Thyroid gland (tissue), 4 donors: ENCODE results near the gene SYCE1. TPM values are rescaled to one million over a fixed set of nuclear protein-coding genes. Genes with fewer than 3 reads are reported as not detected.
"Not testable (repeated sequence)": the region's sequence is repeated elsewhere in the genome, so short reads cannot be mapped to it uniquely, and the experiment has no call there.

Experiments used
- DNase-seq, 2 donors: peaks; one replicate each; pipeline ENCODE4 v3.0.0-alpha.2; 2019
- H3K27ac ChIP-seq, 3 donors: fragments of 200-600 bp; sonication (generic); 1 replicate in 2 of 3; 2 replicates in 1 of 3; pipeline ENCODE4 v1.5.1; 2016 to 2019; ENCODE audit warnings: mild to moderate bottlenecking in 1 of 3, moderate library complexity in 1 of 3
- H3K27me3 ChIP-seq: fragments of 200-600 bp; sonication (generic); one replicate; pipeline ENCODE4 v1.5.1; 2019
- H3K36me3 ChIP-seq, 2 donors: fragments of 200-600 bp; sonication (generic); one replicate each; pipeline ENCODE4 v1.5.1; 2016 to 2019
- H3K4me1 ChIP-seq, 2 donors: fragments of 200-600 bp; sonication (generic); one replicate each; pipeline ENCODE4 v1.5.1; 2017 to 2019
- H3K4me3 ChIP-seq, 3 donors: fragments of 200-600 bp; sonication (generic); replicated peaks in 1 of 3; 1 replicate in 2 of 3; 2 replicates in 1 of 3; pipeline ENCODE4 v1.5.1; 2016; ENCODE audit warnings: mild to moderate bottlenecking in 1 of 3
- H3K9me3 ChIP-seq: fragments of 200-600 bp; sonication (generic); one replicate; pipeline ENCODE4 v1.5.1; 2017
- POLR2A ChIP-seq, 2 donors: fragments of 450-650 bp; IDR thresholded peaks; one replicate each; pipeline ENCODE4 v1.6.1; 2017; ENCODE audit warnings: antibody characterized with exemption in 2 of 2, mild to moderate bottlenecking in 2 of 2, moderate library complexity in 1 of 2
- WGBS, 2 donors: methylation state at CpG; one replicate each; pipeline ENCODE4 v1.1.5; 2017; 5-methylcytosine and 5-hydroxymethylcytosine counted together
- intact Hi-C: fragments of 100-400 bp; cut with DNase I; formaldehyde crosslinking; loops from one replicate; pipeline ENCODE4 v1.15.1; 2023
- total RNA-seq, 4 donors: library from RNA; depleted of rRNA; stranded (reverse); fragments of >200 nt; gene quantifications; one replicate each; pipeline ENCODE4 v1.2.3, GENCODE V29; 2016
- TF ChIP-seq, protein P1 (sequence below), 6 experiments: fragments of 200-600 bp in 3 of 6; fragments of 450-650 bp in 3 of 6; sonication (generic) in 3 of 6; IDR thresholded peaks; one replicate each; pipeline ENCODE4 v1.5.1; 2016 to 2019; ENCODE audit warnings: antibody characterized with exemption in 6 of 6, mild to moderate bottlenecking in 2 of 6, inconsistent platforms in 1 of 6, moderate library complexity in 1 of 6

Gene SYCE1
- total RNA-seq, 4 donors from 2014 or later, result 1.0 to 6.4 TPM; not detected in 2

DNA sequence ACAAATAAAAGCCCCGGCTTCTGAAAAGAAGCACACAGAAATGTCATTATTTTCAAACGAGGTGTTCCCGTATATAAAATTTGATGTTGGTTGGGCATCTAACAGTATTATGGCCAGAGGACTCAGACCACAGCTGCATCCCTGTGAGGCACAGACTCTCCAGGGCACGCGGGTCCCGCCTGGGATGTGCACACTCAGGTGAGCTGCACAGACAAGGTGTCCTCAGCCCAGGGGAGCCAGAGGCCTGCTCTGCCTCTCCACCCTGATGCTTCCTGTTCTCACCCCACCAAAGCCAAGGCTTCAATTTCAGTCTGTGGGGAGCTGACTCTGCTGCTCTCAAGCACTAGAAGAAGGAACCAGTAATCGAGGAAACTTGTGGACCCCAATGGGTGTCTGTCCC, 39.9 kb downstream of the SYCE1 start:
- no peaks in the 10 kb centered on the region for H3K36me3 ChIP-seq
- H3K4me1 ChIP-seq, result peaks cover 0 to 15% of the 10 kb centered on the region in 2 donors
- H3K27me3 ChIP-seq, result peaks cover 10% of the 10 kb centered on the region
- no peak overlapping the region for H3K27ac ChIP-seq
- intact Hi-C loops, result no loop called here
- no peak for DNase-seq
- no peaks in the 10 kb centered on the region for H3K9me3 ChIP-seq
- H3K4me3 ChIP-seq, result no peak overlapping the region
- no peak for TF ChIP-seq POLR2A (IDR thresholded peaks at IDR 0.05)
- TF ChIP-seq, protein P1, sequence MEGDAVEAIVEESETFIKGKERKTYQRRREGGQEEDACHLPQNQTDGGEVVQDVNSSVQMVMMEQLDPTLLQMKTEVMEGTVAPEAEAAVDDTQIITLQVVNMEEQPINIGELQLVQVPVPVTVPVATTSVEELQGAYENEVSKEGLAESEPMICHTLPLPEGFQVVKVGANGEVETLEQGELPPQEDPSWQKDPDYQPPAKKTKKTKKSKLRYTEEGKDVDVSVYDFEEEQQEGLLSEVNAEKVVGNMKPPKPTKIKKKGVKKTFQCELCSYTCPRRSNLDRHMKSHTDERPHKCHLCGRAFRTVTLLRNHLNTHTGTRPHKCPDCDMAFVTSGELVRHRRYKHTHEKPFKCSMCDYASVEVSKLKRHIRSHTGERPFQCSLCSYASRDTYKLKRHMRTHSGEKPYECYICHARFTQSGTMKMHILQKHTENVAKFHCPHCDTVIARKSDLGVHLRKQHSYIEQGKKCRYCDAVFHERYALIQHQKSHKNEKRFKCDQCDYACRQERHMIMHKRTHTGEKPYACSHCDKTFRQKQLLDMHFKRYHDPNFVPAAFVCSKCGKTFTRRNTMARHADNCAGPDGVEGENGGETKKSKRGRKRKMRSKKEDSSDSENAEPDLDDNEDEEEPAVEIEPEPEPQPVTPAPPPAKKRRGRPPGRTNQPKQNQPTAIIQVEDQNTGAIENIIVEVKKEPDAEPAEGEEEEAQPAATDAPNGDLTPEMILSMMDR (IDR thresholded peaks at IDR 0.05), result no peak
- 84 to 86% methylated on average over 4 to 7 of the region's 7 CpGs for WGBS, 2 donors

DNA sequence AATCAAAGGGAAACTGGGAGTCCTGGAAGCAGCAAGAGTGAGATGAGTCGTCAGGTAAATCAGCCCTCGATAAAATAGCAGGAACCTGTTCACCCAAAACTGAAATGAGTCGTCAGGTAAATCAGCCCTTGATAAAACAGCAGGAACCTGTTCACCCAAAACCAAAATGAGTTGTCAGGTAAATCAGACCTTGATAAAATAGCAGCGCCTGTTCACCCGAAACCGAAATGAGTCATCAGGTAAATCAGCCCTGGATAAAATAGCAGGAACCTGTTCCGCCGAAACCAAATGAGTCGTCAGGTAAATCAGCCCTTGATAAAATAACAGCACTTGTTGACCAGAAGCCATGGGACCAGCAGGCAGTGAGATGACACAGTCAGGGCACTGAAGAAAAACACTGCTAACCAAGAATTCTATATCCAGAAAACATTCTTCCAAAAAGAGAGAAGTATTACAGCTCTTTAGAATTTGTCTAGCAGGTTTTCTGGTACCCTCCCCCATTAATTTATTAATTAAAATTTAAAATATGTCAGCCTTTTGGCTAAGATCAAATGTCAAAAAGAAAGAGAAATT, 41.7 kb downstream of the SYCE1 start:
- Histone ChIP-seq H3K4me3 (no peak overlapping the region), H3K4me1 (peaks cover 0 to 15% of the 10 kb centered on the region in 2 donors), H3K36me3 (no peaks in the 10 kb centered on the region), H3K9me3 (no peaks in the 10 kb centered on the region), H3K27ac (no peak overlapping the region), H3K27me3 (peaks cover 7% of the 10 kb centered on the region)
- 87 to 88% methylated on average over 9 of the region's 9 CpGs for WGBS, 2 donors
- no peak for DNase-seq
- intact Hi-C loops, result no loop called here
- no peak for TF ChIP-seq POLR2A (IDR thresholded peaks at IDR 0.05)
- TF ChIP-seq, protein P1 (IDR thresholded peaks at IDR 0.05), result no peak

DNA sequence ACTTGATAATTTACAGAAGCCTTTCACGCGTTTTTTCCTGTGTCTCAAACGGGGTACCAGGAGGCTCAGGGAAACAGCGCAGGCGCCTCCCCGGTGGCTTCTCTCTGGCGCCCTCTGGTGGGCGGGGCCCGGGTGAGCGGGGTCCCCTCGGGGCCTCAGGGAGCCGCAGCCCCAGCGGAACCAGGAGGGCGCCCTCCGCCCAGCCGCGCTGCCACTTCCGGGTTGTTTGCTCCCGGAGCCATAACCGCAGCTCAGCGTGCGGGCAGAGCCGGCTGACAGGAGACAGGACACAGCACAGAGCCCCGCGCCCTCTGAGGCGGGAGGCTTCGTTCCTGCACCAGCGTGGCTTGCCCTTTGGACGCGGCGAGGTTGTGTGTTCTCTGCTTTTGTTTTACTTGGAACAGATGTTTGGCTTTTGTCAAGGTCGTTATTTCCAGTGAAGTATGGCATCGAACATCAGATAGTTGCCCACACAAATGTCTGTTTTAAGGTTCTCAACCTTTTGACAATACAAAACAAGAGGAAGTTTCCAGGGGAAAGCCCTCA, 45.1 kb downstream of the SYCE1 start:
- DNase-seq, result peak; percentile 78 to 84
- H3K27ac ChIP-seq, result no peak overlapping the region
- intact Hi-C loops, result no loop called here
- H3K4me1 ChIP-seq, result peaks cover 0 to 7% of the 10 kb centered on the region in 2 donors
- H3K4me3 ChIP-seq, result peak overlapping the region in 2 of 3 donors; percentile 26
- 5 to 8% methylated on average over 11 to 31 of the region's 33 CpGs for WGBS, 2 donors
- no peaks in the 10 kb centered on the region for H3K27me3 ChIP-seq
- TF ChIP-seq, protein P1 (IDR thresholded peaks at IDR 0.05), result peak; percentile 50 to 90 (median 70)
- TF ChIP-seq POLR2A (IDR thresholded peaks at IDR 0.05), result no peak
- H3K9me3 ChIP-seq, result no peaks in the 10 kb centered on the region
- no peaks in the 10 kb centered on the region for H3K36me3 ChIP-seq

DNA sequence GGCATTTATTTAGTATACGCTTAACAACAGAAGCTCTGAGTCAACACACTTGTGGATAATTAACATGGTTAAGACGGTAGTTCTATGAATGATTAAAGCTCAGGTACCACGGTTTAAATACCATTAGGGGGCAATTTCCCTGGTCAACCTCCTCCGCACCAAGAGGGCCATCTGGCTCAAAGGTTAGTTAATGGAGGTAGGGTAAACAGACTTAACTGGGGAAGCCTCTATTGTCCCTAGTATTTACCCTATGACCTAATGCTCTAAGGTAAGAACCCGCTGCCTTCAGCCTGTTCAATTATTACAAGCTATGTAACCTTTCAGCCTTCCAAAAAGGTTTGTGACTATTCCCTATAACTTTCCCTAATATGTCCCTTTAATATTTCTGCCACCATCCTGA, 46.9 kb downstream of the SYCE1 start:
- H3K27ac ChIP-seq, H3K4me3 ChIP-seq, DNase-seq, H3K9me3 ChIP-seq, H3K27me3 ChIP-seq, intact Hi-C loops, H3K4me1 ChIP-seq, H3K36me3 ChIP-seq: not testable (repeated sequence)
- 73 to 78% methylated on average over 5 of the region's 5 CpGs for WGBS, 2 donors

DNA sequence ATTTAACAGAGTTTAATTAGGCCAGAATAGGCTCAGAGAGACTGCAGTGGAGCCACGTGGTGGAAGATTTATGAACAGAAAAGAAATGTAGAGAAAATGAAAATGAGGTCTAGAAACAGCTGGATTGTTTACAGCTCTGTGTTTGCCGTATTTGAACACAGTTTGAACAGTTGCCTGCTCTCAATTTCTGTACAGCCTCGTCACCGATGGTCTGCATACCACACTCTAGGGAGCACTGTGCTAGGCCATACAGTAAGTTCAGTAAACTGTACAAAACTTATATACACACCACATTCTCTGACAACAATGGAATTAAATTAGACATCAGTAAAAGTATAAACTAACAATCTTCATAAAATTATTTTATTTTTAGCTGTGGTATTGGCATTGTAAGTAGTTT, 49.3 kb downstream of the SYCE1 start:
- Histone ChIP-seq H3K27ac (no peak overlapping the region), H3K36me3 (no peaks in the 10 kb centered on the region), H3K4me3 (no peak overlapping the region), H3K4me1 (peaks cover 0 to 7% of the 10 kb centered on the region in 2 donors), H3K27me3 (no peaks in the 10 kb centered on the region), H3K9me3 (no peaks in the 10 kb centered on the region)
- DNase-seq, result no peak
- 61% methylated on average over 4 of the region's 4 CpGs for WGBS, 2 donors
- intact Hi-C loops, result no loop called here
- no peak for TF ChIP-seq POLR2A (IDR thresholded peaks at IDR 0.05)
- TF ChIP-seq, protein P1 (IDR thresholded peaks at IDR 0.05), result no peak
